Astrocyte (in vitro differentiated cells and primary cell): ENCODE data around the gene DNAJC16.

Experiments
- EZH2 ChIP-seq: IDR thresholded peaks from 2 replicates; pipeline ENCODE4 v1.6.1; 2012; ENCODE audit warnings: mild to moderate bottlenecking, low read length, inconsistent platforms; ENCODE audit not compliant: insufficient read depth
- TF ChIP-seq, protein P1 (sequence below): IDR thresholded peaks from 2 replicates; pipeline ENCODE4 v1.5.1; 2011; ENCODE audit warnings: low read depth, mild to moderate bottlenecking, inconsistent platforms, low read length, moderate library complexity; ENCODE audit not compliant: insufficient read depth

DNA sequence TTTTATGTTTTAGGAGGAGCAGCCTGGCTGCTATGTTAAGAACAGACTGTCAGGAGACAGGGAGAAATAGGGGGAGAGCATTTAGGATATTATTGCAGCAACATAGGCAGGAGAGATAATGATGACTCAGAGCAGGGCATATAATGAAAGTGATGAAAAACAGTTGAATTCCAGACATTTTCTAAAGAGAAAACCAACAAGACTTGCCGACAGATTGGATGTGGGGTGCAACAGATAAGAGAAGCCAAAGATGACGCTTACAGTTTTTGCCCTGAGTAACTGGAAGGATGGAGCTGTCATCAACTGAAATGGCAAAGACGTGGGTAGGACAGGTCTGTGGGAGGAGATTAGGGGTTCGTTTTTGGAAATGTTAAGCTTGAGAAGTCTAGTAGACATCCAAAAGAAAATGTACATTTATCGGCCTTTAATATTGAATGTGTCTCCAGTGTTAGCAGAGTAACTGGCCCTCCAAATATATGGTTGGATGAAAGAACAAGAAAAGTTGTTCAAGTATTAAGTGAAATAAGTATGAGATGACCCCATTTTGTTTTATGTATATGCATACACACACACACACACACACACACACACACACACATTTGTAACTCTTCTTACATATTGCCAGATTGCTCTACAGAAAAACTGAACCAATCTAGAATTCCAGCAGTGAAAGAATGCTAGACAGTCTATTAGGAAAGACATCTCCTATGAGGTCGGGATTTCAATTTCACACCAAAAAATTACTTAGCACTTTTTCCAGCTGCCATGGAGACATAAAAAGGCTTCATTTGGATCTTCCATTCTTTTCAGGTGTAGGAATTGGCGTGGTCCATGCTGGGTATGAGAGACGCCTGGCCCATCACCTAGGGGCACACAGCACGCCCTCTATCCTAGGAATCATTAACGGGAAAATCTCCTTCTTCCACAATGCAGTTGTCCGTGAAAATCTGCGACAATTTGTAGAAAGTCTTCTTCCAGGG, 17.2 kb downstream of the DNAJC16 start:
- no peak for TF ChIP-seq EZH2
- TF ChIP-seq, protein P1, sequence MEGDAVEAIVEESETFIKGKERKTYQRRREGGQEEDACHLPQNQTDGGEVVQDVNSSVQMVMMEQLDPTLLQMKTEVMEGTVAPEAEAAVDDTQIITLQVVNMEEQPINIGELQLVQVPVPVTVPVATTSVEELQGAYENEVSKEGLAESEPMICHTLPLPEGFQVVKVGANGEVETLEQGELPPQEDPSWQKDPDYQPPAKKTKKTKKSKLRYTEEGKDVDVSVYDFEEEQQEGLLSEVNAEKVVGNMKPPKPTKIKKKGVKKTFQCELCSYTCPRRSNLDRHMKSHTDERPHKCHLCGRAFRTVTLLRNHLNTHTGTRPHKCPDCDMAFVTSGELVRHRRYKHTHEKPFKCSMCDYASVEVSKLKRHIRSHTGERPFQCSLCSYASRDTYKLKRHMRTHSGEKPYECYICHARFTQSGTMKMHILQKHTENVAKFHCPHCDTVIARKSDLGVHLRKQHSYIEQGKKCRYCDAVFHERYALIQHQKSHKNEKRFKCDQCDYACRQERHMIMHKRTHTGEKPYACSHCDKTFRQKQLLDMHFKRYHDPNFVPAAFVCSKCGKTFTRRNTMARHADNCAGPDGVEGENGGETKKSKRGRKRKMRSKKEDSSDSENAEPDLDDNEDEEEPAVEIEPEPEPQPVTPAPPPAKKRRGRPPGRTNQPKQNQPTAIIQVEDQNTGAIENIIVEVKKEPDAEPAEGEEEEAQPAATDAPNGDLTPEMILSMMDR = no peak
